B cell (primary cell): ENCODE measurements around the gene TSC2.

Source experiments
- CTCF ChIP-seq: fragments of 200-600 bp; IDR thresholded peaks from one replicate; pipeline ENCODE4 v1.8.0; 2022; ENCODE audit warnings: antibody characterized with exemption, mild to moderate bottlenecking
- EZH2 ChIP-seq: IDR thresholded peaks from 2 replicates; pipeline ENCODE4 v1.6.1; 2012; ENCODE audit warnings: borderline replicate concordance, low read depth, mild to moderate bottlenecking, moderate library complexity, low read length; ENCODE audit not compliant: insufficient read depth, poor library complexity, severe bottlenecking

DNA sequence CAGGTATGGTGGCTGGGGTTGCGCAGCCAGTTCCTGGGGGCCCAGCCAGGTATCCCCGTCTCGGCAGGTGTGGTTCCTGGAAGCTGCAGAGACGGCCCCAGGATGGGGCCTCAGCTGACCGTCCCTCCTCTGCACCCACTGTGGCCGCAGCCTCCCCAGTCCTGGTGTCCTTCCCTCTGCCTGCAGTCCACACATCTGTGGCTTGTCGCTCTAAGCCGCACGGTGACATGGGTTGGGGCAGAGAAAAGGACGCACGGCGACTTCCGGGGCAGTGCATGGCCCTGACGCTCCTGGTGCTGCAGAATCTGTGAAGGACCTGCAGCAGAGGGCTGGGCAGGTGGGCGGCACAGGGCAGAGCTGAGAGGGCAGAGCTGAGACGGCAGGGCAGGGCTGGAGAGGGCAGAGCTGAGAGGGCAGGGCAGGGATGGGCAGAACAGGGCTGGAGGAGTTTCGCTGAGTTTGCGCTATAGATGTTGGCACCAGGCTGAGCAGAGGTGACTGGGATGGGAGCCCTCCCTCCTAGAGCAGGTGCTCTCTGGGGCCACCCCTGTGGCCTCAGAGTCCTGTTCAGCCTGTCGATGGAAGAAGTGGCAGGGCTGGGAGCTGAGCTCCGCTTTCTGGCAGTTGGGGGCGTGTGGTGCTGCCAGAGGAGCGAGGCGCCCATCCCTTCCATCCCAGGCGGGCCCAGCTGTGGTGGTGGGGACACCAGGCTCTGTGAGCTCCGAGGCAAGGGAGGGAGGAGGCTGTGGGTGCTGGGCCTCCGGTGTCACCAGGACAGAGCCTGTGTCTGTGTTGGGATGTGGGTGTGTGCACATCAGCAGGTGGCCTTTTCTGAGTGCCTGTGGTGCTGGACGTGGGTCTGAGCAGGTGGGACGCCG is 23.0 kb downstream of the TSC2 start:
- TF ChIP-seq CTCF = no peak
- no peak for TF ChIP-seq EZH2
